CD4-positive, alpha-beta T cell (primary cell): ENCODE measurements around the gene FASTK. TPM values are rescaled to one million over a fixed set of nuclear protein-coding genes. Genes with fewer than 3 reads are reported as not detected.
A peak's percentile ranks its signal among the peaks of the same experiment; 100 is the strongest.

Experiments used
- ATAC-seq: fragments of 200-7000 bp; cut with Tn5 transposase; one replicate; pipeline ENCODE4 v1.10.0; 2022; ENCODE audit warnings: mild to moderate bottlenecking; ENCODE audit not compliant: poor library complexity
- CTCF ChIA-PET: fragments of 350-600 bp; sonication (Branson Sonifier 250); formaldehyde crosslinking; loops from one replicate; lab custom pipeline; 2021; ENCODE audit warnings: antibody characterized with exemption, inconsistent platforms; lab: Charles Lee
- POLR2A ChIA-PET: fragments of 350-600 bp; sonication (Branson Sonifier 250); formaldehyde crosslinking; loops from one replicate; lab custom pipeline; 2021; ENCODE audit warnings: antibody characterized with exemption, inconsistent platforms; lab: Charles Lee
- DNase-seq, 14 experiments: peaks; one replicate each; pipeline ENCODE4 v3.0.0-alpha.2; 2013 to 2020; ENCODE audit warnings: mixed read lengths in 2 of 14
- H3K27ac ChIP-seq, 2 donors: one replicate each; pipeline versions ENCODE4 v1.5.1 to v1.7.0; 2013; ENCODE audit warnings: low read length in 2 of 2, low read depth in 1 of 2, mild to moderate bottlenecking in 1 of 2
- H3K27me3 ChIP-seq, 2 experiments: 1 replicate in 1 of 2; 2 replicates in 1 of 2; pipeline versions ENCODE4 v1.6.1 to v1.7.0; 2013; ENCODE audit warnings: low read length in 2 of 2, control low read depth in 1 of 2, mild to moderate bottlenecking in 1 of 2, moderate library complexity in 1 of 2; ENCODE audit not compliant: insufficient read depth in 2 of 2, control insufficient read depth in 1 of 2
- H3K36me3 ChIP-seq: one replicate; pipeline ENCODE4 v1.6.1; 2013; ENCODE audit warnings: low read length, control low read depth; ENCODE audit not compliant: insufficient read depth
- H3K4me1 ChIP-seq: one replicate; pipeline ENCODE4 v1.6.1; 2013; ENCODE audit warnings: low read length, control low read depth; ENCODE audit not compliant: insufficient read depth
- H3K4me3 ChIP-seq: one replicate; pipeline ENCODE4 v1.5.1; 2013; ENCODE audit warnings: mild to moderate bottlenecking, low read length, moderate library complexity
- H3K9me3 ChIP-seq, 2 experiments: 1 replicate in 1 of 2; 2 replicates in 1 of 2; pipeline versions ENCODE4 v1.6.1 to v1.7.0; 2013; ENCODE audit warnings: low read length in 2 of 2, mild to moderate bottlenecking in 2 of 2, control low read depth in 1 of 2, moderate library complexity in 1 of 2; ENCODE audit not compliant: control insufficient read depth in 1 of 2, insufficient read depth in 1 of 2
- H3K27ac Mint-ChIP-seq: one replicate; pipeline ENCODE4 v1.8.0; 2020; ENCODE audit warnings: mixed read lengths
- H3K27me3 Mint-ChIP-seq: one replicate; pipeline ENCODE4 v1.8.0; 2021; ENCODE audit warnings: mixed read lengths
- H3K36me3 Mint-ChIP-seq: one replicate; pipeline ENCODE4 v1.8.0; 2021; ENCODE audit warnings: low read depth, mixed read lengths
- H3K4me1 Mint-ChIP-seq: one replicate; pipeline ENCODE4 v1.8.0; 2021; ENCODE audit warnings: low read depth, mixed read lengths
- H3K4me3 Mint-ChIP-seq: one replicate; pipeline ENCODE4 v1.8.0; 2020; ENCODE audit warnings: mild to moderate bottlenecking, mixed read lengths
- H3K9me3 Mint-ChIP-seq: one replicate; pipeline ENCODE4 v1.8.0; 2020; ENCODE audit warnings: mixed read lengths
- intact Hi-C, 2 experiments: fragments of 100-400 bp; cut with DNase I in 1 of 2; cut with micrococcal nuclease in 1 of 2; formaldehyde crosslinking; loops; one replicate each; pipeline versions ENCODE4 v1.15.1 to v1.9.0; 2023 to 2025; cut with DNase I, micrococcal nuclease
- total RNA-seq, 174 experiments: library from RNA in 2 of 174; stranded (reverse) in 2 of 174; gene quantifications; one replicate each; pipeline ENCODE4 v1.2.3 and lab custom pipeline; 2021 to 2026
- TF ChIP-seq, protein P1 (sequence below): fragments of 200-600 bp; IDR thresholded peaks from one replicate; pipeline ENCODE4 v1.8.0; 2022; ENCODE audit warnings: antibody characterized with exemption, mild to moderate bottlenecking

FASTK gene
- total RNA-seq, 2 experiments from 2014 or later, result 82.2 to 84.2 TPM

DNA sequence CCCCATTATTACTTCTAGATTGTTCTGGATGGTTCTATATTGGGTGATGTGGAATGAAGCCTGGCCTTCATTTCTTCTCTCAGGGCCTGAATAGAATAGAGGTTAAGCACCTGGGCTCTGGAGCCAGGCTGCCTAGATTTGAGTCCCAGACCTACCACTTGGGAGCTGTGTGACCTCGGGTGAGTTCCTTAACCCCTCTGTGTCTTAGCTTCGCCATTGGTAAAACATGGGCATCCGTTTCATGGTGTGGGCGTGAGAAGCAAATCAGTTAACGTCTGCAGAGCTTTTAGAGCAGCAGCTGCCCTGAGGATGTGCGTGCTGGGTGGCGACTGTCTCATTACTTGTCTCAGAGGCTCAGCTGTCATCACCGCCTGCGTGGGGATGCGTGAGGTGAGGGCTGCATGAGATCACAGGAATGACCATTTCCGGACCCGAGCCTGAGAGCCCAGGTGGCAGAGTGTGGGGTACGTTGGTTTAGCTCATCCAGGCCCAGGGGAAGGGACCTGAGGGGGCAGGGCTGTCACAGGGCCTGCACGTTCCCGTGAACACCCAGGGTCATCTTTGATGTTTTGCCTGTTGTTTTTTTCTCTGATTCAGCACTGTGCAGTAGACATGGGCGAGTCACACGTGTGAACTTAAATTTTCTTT is 15.3 kb upstream of the FASTK start:
- H3K9me3 ChIP-seq, result no peaks in the 10 kb centered on the region
- H3K4me3 ChIP-seq, result no peak overlapping the region
- peak; percentile 62 for ATAC-seq
- Mint-ChIP-seq H3K4me1 (peaks cover 5% of the 10 kb centered on the region), H3K27ac (peak overlapping the region; percentile 73), H3K36me3 (peaks cover 6% of the 10 kb centered on the region), H3K9me3 (no peaks in the 10 kb centered on the region), H3K27me3 (no peaks in the 10 kb centered on the region), H3K4me3 (no peak overlapping the region)
- peaks cover 15% of the 10 kb centered on the region for H3K4me1 ChIP-seq
- ChIA-PET POLR2A (no interaction called here), CTCF (interaction anchor here (2.1 kb wide), 1 partner anchor 28 kb away, joined by 4 read pairs; no protein-coding TSS in a partner anchor)
- intact Hi-C loops, result no loop called here
- H3K27ac ChIP-seq, result no peak overlapping the region
- no peaks in the 10 kb centered on the region for H3K36me3 ChIP-seq
- peak in 3 of 14 experiments; percentile 19 to 70 (median 43) for DNase-seq
- no peaks in the 10 kb centered on the region for H3K27me3 ChIP-seq
- TF ChIP-seq, protein P1, sequence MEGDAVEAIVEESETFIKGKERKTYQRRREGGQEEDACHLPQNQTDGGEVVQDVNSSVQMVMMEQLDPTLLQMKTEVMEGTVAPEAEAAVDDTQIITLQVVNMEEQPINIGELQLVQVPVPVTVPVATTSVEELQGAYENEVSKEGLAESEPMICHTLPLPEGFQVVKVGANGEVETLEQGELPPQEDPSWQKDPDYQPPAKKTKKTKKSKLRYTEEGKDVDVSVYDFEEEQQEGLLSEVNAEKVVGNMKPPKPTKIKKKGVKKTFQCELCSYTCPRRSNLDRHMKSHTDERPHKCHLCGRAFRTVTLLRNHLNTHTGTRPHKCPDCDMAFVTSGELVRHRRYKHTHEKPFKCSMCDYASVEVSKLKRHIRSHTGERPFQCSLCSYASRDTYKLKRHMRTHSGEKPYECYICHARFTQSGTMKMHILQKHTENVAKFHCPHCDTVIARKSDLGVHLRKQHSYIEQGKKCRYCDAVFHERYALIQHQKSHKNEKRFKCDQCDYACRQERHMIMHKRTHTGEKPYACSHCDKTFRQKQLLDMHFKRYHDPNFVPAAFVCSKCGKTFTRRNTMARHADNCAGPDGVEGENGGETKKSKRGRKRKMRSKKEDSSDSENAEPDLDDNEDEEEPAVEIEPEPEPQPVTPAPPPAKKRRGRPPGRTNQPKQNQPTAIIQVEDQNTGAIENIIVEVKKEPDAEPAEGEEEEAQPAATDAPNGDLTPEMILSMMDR, result no peak

DNA sequence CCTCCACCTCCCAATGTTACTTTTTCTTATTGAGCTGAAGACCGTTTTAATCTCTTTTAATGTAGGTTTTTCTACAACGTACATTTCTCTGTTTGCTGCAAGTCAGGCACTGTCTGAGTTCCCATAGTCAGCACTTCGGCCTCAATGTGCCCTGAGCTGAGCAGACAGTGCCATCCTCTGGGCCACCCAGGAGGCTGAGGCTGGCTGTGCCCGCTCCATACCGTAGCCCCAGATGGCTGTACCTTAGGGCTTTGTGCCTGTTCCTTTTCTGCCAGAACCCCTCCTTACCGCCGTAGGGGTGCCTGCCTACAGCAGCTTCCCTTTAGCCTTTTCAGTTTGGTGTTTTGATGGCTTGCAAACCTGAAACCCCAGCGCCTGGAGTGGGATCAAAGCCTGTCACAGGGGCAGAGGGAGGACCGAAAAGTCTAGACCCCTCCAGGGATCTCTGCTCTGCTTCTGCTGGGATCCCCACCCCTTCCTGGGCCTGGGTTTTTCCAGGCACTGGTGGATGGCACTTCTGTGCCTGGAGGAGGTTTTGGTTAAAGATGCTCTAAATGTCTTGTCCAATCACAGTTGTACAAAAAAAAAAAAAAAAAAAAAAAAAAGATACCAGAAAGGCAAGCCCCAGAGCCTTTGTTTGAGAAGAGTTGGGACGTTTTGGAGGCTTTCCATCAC is 14.7 kb upstream of the FASTK start:
- H3K27ac Mint-ChIP-seq, result no peak overlapping the region

DNA sequence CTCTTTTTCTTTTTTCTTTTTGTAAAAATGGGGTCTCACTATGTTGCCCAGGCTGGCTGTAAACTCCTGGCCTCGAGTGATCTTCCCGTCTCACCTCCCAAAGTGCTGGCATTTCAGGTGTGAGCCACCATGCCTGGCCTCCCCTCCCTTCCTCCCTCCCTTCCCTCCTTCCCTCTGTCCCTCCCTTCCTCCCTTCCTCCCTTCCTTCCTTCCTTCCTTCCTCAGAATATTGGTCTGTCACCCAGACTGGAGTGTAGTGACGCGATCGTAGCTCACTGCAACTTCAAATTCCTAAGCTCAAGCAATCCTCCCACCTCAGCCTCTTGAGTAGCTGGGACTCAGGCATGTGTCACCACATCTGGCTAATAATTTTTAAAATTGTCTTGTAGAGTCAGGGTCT is 14.1 kb upstream of the FASTK start:
- TF ChIP-seq, protein P1, result no peak
- Mint-ChIP-seq H3K27ac (no peak overlapping the region), H3K4me1 (peaks cover 6% of the 10 kb centered on the region), H3K27me3 (no peaks in the 10 kb centered on the region), H3K9me3 (no peaks in the 10 kb centered on the region), H3K36me3 (peaks cover 6% of the 10 kb centered on the region), H3K4me3 (no peak overlapping the region)
- intact Hi-C loops, result no loop called here
- Histone ChIP-seq H3K36me3 (no peaks in the 10 kb centered on the region), H3K4me1 (peaks cover 23% of the 10 kb centered on the region), H3K4me3 (no peak overlapping the region), H3K27ac (no peak overlapping the region), H3K27me3 (no peaks in the 10 kb centered on the region), H3K9me3 (no peaks in the 10 kb centered on the region)
- CTCF ChIA-PET, result interaction anchor here (0.9 to 2.1 kb wide), 2 partner anchors 29 to 44 kb away, joined by 3 to 4 read pairs; no protein-coding TSS in a partner anchor
- POLR2A ChIA-PET, result no interaction called here
- ATAC-seq (no peak), DNase-seq (no peak)

More for the DNA sequence above, 14.7 kb upstream of the FASTK start:
- DNase-seq (peak in 1 of 14 experiments; percentile 51), ATAC-seq (peak; percentile 25)
- CTCF ChIA-PET, result interaction anchor here (0.9 to 2.1 kb wide), 2 partner anchors 28 to 44 kb away, joined by 3 to 4 read pairs; no protein-coding TSS in a partner anchor
- Mint-ChIP-seq H3K4me1 (peaks cover 5% of the 10 kb centered on the region), H3K9me3 (no peaks in the 10 kb centered on the region), H3K4me3 (no peak overlapping the region), H3K36me3 (peaks cover 6% of the 10 kb centered on the region), H3K27me3 (no peaks in the 10 kb centered on the region)
- no peaks in the 10 kb centered on the region for H3K27me3 ChIP-seq
- H3K4me3 ChIP-seq, result no peak overlapping the region
- intact Hi-C loops, result no loop called here
- no peaks in the 10 kb centered on the region for H3K36me3 ChIP-seq
- no peak overlapping the region for H3K27ac ChIP-seq
- H3K9me3 ChIP-seq, result no peaks in the 10 kb centered on the region
- POLR2A ChIA-PET, result no interaction called here
- TF ChIP-seq, protein P1, result no peak
- H3K4me1 ChIP-seq, result peaks cover 18% of the 10 kb centered on the region
